NCI-H748 treated with DMSO at 0.1 percent for 48 hours (cell line): ENCODE data around the gene CA10.

Source experiments
- DNase-seq: peaks from one replicate; lab custom pipeline; 2025; lab: John Stamatoyannopoulos, UW

The CA10 gene

DNA sequence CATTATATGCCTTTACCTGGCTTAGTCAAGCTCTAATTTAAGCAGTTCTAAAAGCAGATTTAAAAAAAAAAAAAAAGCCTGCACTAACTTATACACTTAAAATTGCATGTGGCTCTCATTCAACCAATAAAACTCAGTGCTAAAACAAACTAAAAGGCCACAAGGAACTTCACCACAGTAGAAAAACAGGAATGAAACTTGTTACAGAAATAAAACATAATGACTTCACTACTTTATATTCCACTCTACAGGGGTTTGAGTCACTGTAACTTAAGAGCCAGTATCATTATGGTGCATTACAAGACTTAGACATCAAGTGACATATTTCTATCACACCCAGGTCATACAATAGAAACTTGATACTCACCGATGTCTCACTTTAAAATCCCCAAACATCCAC lies 11.1 kb downstream of the CA10 start:
- no peak for DNase-seq

GRCh38 chr17:52145476-52145875 lies 13.0 kb downstream of the CA10 start:
- no peak for DNase-seq

- DNase-seq = no peak
These were observed 15.0 kb downstream of the CA10 start for GRCh38 chr17:52143542-52143941.

- DNase-seq = no peak
These were observed 17.9 kb downstream of the CA10 start for GRCh38 chr17:52140601-52141000.

DNA sequence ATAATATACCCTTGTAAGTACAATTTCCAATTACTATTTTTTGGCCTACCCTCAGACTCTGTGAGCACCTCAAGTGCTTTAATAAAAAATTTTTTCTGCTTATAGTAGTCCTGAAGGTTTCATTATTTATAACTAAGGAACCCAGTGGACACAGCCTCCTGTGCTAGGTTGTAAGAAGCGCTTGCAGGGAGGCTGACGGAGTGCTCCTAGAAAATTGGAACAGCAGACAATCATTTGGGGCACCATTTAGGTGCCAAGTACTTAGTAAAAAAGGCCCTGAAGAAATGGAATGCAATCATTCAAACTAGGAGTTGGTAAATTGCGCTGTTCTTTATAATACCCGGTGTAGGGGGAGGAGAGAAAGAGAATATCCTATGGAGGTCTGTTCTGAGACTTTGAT lies 19.8 kb downstream of the CA10 start:
- no peak for DNase-seq

GRCh38 chr17:52138350-52138749 lies 20.2 kb downstream of the CA10 start:
- no peak for DNase-seq

GRCh38 chr17:52136166-52136565 lies 22.3 kb downstream of the CA10 start:
- DNase-seq = no peak

- no peak for DNase-seq
These were observed 23.9 kb downstream of the CA10 start for GRCh38 chr17:52134641-52135040.

GRCh38 chr17:52128721-52129120 lies 29.8 kb downstream of the CA10 start:
- DNase-seq = no peak

DNA sequence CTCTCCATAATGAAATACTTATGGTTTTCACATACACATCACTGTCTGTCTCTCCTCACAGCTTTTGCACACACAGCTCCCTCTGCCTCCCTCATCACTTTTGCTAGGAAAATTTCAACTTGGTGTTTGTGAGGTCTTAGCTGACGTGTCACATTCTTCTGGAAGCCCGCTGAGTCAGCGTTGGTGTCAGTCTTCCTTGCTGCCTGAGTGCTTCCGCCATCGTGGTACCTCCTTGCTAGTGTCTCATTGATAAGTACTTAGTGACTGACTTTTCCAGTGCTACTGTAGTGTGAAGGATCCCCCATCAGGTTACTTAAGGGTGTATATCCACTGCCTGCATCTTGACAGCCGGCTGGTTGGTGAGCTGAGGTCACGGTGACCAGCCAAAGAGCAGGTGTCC lies 33.5 kb downstream of the CA10 start:
- no peak for DNase-seq

DNA sequence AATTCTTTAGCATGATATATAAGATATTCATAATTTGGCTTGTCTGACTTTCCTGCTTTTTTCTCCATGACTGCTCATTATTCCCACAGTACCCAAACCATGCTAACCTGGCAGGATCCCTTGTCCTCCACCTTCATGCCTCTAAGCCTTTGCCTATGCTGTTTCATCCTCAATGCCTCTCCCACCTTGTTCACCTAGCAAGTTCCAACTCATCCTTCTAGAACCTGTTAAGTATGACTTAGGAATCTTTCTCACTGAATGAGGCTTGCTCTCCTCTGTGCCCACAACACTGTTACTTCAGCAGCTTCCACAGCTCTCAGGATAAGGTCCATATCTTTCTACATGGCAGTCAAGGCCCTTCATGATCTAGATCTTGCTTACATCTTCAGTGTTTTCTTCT lies 34.0 kb downstream of the CA10 start:
- no peak for DNase-seq

DNA sequence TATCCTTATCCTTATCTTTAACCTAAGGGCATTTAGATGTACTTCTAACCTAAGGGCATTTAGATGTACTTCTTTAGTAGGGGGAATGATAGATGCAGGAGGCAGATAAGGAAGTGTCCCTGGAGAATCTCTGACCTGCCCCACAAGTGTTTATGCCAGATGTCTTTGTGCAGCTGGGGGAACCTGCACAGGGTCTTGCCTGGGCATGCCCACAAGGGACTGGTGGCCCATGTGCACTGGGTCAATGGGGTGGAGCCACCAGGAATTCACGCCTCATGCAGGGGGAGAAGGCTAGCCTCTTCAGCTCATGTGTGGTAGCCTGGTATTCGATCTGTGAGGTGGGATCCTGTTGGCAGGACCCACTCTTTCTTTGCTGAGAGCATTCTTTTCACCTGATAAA lies 38.0 kb downstream of the CA10 start:
- no peak for DNase-seq

- DNase-seq = no peak
These were observed 47.5 kb downstream of the CA10 start for GRCh38 chr17:52110923-52111581.

GRCh38 chr17:52106638-52107261 lies 51.8 kb downstream of the CA10 start:
- DNase-seq = peak; percentile 23

- DNase-seq = no peak
These were observed 52.4 kb downstream of the CA10 start for GRCh38 chr17:52106072-52106471.

DNA sequence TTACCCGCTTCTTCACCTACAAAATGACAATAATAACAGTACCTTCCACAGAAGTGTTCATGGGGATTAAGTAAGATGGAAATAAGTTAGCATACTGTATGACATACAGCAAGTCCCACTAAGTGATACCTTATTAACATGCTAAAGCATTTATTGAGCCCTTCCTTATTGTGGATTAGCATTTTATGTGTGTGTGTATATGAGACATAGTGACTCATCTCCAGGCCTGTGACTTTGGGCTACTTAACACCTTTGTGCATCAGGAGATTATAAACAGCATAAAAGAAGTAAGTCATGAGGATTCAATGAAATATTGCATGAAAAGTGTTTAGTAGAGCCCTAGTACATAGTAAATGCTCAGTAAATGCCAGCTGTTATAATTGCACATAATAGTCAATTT lies 52.9 kb downstream of the CA10 start:
- no peak for DNase-seq

DNA sequence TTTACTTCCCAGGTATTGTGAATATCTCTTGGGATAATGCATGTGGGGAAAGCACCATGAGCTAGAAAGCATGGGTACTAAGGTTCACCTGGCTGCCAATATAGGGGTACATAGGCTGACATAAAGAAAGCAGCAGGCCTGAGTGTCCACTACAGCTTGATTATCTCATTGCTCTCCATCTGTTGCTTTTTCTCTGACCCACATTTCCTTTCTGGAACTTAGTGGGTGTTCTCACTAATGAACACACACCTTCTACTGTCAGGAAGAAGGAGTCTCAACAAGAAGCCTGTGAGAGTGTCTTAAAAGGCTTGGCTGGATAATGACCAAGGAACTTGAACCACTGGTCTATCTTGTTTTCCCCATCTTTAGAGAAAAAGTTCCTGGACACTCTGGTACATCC lies 62.5 kb downstream of the CA10 start:
- DNase-seq = no peak

DNA sequence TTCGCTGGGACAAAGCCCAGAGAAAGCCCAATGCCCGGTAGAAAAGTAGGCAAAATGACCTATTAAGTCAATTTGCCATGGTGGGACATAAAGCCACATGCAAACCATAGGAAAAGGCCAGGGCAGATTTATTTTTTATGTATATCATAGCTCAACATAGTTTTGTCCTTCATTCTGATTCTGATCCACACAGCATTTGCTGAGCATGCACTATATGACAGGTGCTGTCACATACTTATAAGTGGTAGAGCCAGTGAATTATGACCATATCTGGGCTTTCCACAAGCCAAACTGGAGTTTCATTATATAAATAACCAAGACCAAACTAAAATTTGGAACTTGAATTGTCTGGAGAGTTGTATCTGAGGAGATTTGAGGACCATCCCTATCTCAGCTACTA lies 74.3 kb downstream of the CA10 start:
- no peak for DNase-seq

GRCh38 chr17:52079496-52079895 lies 79.0 kb downstream of the CA10 start:
- DNase-seq = no peak

GRCh38 chr17:52071712-52072111 lies 86.8 kb downstream of the CA10 start:
- DNase-seq = no peak

DNA sequence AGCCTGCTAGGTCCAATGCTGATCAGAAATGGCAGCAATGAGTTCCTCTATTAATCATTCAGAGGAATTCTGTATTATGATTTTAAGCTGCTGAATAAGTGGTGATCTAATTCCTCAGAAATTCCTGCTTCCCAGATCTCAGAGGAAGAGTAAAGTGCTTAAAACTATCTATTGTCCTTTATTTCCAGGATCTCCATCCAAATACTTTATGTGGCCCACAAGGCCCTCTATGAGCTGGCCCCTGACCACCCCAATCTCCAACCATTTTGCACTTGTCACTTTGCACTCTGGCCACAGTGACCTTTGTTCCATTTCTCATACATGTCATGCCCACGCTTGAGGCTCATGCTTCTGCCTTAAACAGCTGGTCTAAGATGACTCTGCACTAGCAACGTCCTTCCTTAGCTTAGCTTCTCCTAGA lies 93.7 kb downstream of the CA10 start:
- no peak for DNase-seq

DNA sequence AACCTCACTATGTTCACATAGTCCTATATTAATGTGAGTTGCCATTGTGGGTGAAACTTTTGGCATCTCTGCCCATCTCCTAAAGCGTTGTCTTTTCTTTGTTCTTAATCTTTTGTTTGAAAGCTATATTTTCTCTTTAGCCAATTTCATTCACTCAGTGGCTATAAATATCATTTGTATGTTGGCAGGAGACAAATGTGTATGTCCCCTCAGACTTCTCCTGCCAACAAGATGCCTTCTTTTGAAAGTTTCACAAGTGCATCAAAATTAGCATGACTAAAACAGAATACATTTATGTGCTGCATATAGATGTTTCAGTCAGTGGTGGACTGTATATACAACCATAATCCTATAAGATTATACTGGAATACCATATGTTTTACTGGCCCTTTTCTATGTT lies 109.0 kb downstream of the CA10 start:
- no peak for DNase-seq

DNA sequence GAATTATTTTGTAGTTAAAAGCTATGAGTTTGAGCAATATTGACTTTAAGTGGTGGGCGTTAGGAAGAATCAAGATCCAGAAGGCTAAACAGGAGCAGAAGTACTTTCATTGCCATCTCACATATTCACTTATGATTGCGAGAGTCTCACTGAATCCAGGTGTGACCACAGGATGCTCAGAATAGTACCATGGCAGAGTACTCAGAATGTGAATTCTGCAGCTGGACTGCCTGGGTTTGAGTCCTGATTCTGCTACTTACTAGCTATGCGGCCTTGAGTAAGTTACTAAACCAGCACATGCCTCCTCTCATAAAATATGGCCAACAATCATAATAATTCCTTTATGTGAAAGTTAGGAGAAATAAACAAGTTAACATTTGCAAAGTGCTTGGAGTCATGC lies 109.5 kb downstream of the CA10 start:
- no peak for DNase-seq
